HG02840 (cell line): ENCODE data around the gene MEIOB.
"Not testable (repeated sequence)": the region's sequence is repeated elsewhere in the genome, so short reads cannot be mapped to it uniquely, and the experiment has no call there.

Source experiments
- ATAC-seq: cut with Tn5 transposase; IDR thresholded peaks from one replicate; pipeline ENCODE4 v1.9.1; 2021; ENCODE audit warnings: mild to moderate bottlenecking, moderate library complexity, moderate number of reproducible peaks; ENCODE audit not compliant: unreplicated experiment, low FRiP score

The MEIOB gene

DNA sequence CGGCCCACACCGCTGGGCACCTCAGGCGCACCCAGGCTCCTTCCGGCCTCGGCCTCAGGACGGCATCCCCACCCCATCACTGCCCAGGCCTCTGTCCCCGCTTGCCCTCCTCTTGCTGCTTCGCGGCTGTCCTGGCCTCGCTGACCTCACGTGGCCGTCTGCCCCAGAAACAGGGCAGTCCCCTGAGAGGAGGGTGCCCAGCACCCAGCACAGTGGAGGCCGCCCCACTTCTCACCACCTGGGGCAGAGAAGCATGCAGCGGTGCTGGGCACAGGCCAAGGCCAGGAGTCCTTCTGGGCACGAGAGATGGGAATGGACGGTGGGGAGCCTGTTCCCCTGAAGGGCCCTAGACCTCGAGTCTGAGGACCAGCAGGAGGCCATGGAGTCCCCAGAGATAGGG is 54.2 kb downstream of the MEIOB start:
- ATAC-seq = no peak

DNA sequence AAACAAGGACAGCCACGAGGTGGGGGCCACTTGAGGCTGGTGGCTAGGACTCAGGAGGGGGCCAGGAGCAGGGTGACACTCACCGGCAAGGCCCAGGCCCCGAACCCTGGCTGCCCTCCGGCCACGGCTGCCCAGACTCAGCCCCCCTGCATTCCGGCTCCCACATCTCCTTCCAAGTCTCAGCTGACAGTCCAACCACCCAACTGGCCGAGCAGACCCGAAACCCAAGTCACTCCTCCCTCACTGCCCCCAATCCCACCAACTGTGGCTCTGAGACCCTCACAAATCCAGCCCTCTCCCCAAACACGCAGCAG is 54.7 kb downstream of the MEIOB start:
- ATAC-seq = no peak

DNA sequence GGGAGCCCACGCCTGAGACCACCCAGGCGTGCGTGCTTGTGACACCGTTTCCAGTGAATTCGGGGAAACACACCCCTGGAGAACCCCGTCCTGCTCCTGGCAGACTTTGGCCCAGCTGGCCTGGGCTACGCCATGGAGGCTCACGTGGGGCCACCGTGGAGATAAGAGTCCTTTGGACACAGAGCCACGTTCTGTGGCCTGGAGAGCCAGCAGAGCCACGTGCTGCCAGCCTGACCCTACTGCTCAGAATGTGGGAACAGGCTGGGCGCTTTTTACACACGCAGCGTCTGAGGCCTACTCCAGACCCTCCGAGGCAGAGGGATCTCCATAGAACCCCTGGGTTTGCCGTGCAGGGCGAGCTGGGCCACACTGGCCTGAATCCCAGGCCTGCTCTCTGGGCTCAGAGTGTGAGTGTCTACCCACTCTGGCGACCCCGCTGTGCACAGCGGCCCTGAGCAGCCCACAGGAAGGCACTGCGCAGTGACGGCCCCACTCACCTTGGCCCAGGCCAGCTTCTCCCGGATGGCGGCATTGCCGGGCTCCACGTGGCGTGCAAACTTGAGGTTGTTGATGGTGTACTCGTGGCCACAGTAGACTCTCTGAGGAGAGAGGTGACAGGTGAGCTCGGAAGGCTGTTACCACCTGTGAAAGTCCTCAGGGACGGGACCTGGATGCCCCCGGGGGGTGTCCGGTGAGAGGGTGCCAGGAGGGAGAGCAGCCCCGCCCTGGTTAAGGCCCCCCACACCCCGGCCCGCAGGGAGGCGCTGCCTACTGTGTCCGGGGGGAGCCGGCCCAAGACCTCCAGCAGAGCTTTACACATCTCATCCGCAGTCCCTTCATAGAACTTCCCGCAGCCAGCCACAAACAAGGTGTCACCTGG is 55.3 kb downstream of the MEIOB start:
- ATAC-seq = no peak

DNA sequence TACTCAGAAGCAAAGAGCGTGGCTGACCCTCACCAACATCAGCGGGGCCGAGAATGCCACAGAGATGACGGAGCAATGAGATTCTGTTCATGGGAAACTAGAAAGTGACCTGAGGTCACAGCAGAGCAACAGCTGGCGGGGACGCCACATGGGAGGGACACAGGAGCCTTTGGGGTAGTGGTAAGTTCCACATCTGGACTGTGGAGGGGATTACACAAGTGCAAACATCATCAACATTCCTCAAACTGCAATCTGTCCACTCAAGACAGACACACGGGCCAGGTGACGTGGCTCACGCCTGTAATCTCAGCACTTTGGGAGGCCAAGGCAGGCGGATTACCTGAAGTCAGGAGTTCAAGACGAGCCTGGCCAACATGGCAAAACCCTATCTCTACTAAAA is 56.5 kb downstream of the MEIOB start:
- ATAC-seq = no peak

DNA sequence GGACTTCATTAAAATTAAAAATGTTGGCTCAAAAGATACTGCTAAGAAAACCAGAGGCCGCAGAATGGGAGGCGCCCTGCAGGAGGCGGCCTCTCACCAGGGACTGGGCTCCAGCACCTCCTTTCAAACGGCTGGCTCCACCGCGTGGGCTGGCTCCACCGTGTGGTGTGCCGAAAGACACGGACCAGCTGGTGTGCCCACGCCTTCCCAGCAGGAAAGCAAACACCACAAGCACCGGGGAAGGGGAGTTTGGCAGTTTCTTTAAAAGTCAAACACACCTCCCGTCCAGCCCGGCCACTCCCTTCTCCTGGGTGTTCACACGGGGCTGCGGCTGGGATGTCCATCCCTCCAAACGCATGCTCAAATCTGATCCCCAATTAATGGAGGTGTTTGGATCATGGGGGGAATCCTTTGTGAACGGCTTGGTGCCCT is 59.2 kb downstream of the MEIOB start:
- ATAC-seq = no peak

DNA sequence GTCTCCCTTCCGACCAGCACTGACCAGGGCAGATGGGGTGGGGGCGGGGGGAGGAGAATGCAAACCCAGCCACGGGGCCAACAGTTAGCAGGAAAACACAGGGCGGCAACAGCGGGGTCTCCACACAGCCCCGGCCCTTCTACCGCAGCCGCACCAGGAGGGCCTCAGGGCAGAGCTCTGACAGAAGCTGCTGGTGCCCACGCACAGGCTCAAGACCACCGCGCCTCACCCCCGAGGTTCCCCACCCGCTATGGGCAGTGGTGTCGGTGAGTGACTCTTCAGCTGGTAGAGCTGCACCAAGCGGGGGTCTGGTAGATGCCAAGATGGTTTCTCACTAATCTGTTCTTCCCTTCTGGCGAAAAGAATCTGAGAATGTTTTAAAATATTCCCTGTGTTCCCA is 61.4 kb downstream of the MEIOB start:
- no peak for ATAC-seq

DNA sequence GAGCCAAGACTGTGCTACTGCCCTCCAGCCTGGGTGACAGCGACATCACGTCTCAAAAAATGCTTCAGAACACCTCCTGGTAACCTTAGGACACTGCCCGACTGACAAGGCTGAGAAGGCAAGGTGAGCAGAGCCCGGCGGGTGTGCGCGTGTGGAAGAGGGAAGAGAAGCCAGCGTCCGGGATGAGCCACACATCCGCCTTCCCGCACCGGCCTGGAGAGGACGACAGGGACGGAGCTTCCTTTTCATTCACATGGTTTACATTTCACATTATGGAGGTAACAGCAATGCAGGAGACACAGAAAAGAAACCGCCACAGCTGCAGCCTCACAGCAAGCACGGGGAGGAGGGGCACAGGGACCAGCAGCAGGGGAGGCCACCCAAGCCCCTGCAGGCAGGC is 61.9 kb downstream of the MEIOB start:
- no peak for ATAC-seq

DNA sequence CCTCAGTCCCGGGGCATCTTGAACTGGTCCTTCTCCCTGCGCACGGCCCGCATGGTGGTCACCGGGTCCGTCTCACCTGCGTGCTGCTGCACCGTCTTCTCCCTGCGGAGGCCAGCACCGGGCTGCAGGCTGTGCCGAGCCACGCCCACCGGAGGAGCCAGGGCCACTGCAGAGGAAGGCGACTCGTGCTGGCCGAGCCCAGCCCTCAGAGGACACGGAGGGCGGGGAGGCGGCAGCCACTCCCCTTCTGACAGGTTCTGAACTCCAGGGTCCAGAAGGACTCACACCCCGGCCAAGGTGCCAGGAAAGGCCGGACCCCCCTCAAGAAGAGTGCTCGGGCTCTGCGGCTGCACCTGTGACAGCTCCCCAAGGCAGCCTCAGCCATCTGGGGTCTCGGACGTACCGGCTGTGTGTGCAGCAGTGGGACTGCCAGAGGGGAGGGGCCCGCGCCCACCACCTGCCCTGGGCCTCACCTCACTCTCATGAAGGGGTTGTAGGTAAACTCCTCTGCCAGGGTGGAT is 62.6 kb downstream of the MEIOB start:
- no peak for ATAC-seq

DNA sequence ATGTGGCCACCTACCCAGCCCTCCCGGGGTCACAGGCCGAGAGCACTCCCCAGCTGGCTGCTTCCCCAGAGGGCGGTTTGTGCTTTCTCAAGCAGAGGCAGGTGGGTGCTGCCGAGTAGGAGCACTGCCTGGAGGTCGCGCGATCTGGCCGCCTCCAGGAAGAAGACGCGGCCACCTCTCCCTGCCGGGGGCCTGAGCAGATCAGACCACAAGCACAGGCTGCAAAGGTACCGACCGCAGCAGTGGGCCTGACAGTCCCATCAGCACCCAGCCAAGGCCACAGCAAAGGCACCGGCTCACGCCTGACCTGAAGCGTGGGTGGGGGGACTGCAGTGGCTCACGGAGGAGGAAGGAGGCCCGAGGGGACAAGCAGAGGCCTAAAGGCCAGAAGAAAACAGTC is 63.3 kb downstream of the MEIOB start:
- ATAC-seq = no peak

DNA sequence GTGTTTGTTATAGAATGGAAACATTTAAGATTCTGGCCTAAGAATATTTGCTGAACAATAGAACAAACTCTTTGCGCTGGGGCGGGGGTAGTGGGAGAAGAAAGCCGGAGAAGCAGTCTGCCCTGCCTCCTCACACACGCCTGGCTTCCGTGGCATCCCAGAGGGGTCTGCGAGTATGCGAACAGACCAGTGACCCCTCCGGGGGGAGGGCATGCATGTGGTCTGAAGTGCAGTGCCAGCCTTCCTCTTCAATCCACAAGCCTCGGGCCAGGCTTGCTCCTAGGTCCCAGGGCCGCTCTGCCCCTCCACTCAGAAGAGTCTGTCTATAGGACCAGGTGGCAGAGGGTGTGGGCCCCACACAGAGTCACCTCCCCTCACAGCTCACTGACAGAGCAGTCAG is 64.3 kb downstream of the MEIOB start:
- ATAC-seq = no peak

DNA sequence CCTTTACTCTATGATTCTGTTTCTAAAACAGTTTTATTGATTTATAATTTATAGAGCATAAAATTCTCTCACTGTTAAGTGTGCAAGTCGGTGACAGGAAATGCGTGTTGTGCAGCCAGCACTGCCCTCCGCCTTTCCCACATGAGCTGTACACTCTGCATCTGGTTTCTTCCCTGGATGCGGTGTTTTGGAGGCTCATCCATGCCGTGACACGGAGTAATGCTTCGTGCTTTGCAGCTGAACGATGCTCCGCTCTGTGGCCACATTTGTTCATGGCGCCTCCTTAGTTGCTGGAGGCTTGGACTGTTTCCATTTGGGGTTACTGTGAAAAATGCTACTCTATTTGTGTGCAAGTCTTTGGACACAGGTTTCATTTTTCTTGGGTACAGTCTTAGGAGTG is 71.3 kb downstream of the MEIOB start:
- no peak for ATAC-seq

DNA sequence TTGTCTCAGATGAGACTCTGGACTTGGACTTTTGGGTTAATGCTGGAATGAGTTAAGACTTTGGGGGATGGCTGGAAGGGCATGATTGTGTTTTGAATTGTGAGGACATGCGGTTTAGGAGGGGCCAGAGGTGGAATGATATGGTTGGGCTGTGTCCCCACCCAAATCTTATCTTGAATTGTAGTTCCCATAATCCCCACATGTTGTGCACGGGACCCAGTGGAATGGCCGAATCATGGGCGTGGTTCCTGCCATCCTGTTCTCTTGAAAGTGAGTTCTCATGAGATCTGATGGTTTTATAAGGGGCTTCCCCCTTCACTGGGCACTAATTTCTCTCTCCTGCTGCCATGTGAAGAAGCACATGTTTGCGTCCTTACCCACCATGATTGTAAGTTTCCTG is 72.7 kb downstream of the MEIOB start:
- not testable (repeated sequence) for ATAC-seq

DNA sequence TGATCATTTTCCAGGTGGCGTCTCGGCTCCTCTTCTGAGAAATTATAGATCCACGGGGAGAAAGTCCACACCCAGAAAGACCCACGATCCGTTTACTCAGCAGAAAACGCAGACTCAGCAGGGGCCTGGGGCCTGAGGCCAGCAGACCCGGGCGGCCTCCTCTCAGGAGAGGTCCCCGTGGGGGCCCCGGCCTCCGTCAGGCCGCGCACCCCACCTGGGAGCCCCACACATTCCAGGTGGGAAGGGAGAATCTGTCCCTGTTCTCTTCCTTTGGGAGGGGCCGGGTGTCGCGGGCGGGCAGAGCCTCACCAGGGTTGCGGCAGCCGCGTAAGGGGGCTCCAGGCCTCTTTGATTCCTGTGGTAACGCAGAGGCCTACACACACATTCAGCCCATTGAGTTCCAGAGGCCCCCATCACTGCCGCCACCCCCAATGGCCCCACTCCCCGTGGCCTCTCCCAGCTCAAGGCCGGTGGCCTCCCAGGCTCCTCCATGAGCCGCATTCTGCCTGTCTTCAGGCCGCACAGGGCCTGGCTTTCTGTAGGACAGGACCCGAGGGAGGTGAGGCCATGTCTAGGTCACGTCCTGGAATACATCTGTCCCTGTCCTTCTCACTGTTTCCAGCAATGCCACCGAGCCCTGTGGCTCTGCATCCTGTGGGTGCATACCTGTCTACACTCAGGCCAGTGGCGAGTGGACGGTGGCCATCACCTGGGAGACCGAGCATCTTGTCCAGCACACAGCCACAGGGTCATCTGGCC is 76.9 kb downstream of the MEIOB start:
- no peak for ATAC-seq

DNA sequence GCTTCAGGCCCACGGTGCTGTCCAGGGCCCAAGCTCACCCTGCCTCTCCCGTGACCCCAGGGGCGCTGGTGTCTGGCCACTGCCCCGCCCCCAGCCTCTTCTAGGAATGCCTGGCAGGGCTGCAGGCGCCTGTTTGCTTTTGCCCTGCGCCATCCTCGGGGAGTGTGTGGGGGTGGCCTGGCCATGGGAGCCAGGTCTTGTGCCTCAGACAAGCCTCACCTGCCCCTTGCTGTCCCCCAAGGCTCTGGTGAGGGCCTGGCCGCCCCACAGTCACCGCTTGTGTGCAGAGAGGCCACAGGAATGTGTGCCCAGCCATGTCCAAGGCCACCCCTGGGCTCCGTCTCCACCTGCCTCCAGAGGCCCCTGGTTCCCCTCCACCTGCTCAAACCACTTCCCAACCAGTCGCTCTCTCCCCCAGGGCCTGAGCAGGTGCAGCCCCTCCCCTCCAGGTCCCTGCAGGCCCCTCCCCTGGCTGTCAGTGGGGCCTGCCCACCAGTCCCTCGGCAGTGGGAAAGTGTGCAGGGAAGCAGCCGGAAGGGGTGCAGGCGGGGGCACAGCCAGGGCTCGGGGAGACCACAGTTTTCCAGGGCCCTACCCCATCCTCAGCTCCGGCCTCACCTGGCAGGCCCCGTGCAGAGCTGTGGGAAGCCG is 77.6 kb downstream of the MEIOB start:
- ATAC-seq = no peak

DNA sequence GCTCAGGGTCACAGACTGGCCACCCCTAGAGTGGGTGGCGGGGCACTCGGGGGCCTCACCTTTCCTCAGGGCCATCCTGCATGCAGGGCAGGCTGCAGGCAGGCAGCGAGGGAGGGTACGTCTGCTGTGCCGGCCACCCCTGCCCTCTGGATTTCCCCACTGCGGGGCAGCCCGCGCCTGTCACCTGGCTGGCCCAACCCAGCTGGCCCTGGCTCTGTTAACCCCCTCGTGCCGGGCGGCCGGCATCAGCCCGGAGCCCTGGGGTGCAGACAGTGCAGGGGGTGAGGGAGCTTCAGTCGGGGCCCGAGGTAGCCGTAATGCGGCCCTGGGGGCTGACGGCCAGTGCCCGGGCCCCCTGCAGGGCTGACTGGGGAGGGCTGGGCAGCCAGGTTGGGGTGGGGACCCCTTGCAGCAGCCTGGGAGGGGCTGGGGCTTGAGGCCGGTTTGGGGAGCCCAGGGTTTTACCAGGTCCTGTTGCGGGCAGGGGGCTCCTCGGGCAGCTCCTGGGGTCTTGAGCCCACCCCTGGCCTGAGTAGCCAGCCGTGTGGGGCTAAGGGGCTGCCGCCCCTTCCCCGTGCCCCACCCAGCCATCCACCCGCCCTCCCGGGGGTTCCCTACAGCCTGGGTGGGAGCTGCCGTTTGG is 78.3 kb downstream of the MEIOB start, which contains the start of gene IGFALS:
IGFALS (minus strand) TSS at position 128 of the 643 bp plus-strand sequence; CDS start at position 75, 53 bp downstream.
- no peak for ATAC-seq

DNA sequence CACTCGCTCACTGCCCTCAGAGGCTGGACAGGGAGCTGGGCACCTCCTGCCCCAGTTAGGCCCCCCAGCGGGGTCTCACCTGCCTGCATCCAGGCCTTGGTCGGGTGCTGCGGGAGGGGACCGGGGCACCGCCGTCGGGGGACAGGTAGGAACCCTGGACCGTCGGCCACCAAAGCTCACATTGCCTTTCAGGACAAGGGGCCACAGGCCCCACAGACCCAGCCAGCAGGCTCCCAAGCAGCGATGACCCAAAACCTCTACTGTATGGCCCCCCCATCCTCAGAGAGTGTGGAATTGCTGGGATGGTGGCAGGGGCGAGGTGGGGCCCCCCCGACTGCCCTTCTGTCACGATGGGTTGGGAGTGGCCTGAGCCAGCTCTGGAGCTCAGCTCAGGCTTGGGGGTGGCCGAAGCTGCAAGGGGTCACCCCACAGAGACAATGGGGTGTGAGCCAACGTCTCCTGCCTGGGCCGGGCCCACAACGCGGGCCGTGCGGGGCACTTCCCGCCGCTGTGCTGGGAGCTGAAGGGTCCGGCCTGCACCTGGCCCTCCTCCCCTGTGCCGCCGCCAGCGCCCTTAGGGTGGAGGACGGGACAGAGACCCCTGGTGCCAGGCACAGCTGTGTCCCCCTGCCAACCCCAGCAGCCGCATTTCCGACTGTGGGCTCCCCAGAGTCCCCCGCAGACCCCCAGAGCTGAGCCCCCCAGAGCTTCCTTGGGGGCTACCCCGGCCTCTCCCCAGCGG is 79.0 kb downstream of the MEIOB start:
- no peak for ATAC-seq

DNA sequence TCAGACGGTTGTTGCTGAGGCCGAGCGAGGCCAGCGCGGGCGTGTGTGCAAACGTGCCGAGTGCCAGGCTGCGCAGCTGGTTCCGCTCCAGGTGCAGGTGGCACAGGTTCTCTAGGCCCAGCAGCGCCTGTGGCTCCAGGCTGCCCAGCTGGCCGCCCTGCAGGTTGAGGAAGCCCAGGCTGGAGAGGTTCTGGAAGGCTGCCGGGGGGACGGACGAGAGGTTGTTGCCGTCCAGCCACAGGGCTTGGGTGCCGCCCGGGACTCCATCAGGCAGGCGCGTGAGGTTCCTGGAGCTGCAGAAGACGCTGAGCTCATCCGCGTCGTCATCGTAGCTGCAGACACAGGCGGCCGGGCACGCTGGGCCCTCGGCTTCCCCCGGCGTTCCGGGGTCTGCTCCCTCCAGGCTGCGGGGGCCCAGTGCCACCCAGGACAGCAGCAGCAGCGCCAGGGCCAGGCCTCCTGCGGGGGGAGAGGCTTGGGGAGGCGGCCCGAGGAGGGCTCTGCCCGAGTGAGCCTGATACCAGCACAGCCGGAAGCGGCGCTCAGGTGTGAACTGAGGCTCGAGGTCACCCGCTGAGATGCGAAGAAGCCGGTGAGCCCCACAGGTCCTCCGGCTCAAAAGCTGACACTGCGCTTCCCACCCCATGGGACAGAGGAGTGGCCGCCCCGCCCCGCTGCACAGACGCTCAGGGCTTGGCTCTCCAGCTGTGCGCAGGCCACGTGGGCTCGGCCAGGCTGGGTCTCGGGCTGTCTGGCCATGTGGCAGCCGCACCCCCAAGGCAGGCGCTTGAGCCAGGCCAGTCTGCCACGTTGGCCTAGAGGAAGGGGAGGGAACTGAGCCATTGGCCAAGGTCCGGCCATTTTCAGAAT is 79.8 kb downstream of the MEIOB start:
- no peak for ATAC-seq

DNA sequence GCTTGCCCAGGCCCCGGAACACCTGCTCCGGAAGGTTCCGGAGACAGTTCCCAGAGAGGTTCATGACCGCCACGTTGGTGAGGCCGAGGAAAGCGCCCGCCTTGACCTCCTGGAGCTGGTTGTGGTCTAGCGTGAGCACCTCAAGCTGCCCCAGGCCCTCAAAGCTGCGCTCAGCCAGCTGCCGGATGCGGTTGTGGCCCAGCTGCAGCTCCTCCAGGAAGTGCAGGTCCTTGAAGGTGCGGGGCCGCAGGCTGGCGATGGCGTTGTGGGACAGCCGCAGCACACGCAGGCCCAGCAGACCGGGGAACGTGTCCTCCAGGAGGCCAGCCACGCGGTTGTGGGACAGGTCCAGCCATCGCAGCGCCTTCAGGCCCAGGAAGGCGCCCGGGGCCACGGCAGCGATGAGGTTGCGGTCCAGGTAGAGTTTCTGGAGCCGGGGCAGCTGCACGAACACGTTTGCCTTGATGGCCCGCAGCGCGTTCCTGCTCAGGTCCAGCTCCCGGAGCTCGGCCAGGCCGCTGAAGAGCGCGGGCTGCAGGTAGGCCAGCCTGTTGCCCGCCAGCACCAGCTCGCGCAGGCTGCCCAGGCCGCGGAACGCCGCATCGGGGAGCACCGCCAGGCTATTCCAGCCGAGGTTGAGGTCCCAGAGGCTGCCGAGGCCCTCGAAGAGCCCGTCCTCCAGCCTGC is 80.6 kb downstream of the MEIOB start:
- no peak for ATAC-seq
